Ishikawa (cell line): ENCODE measurements around the gene GPC6.

Experiments
- CEBPB ChIP-seq: IDR thresholded peaks from 2 replicates; pipeline ENCODE4 v1.6.1; 2012
- CREB1 ChIP-seq: IDR thresholded peaks from 2 replicates; pipeline ENCODE4 v1.6.1; 2012; ENCODE audit warnings: low read depth
- EGR1 ChIP-seq: IDR thresholded peaks from 2 replicates; pipeline ENCODE4 v1.6.1; 2012
- EP300 ChIP-seq: IDR thresholded peaks from 2 replicates; pipeline ENCODE4 v1.6.1; 2012; ENCODE audit warnings: borderline replicate concordance
- FOXM1 ChIP-seq: IDR thresholded peaks from 2 replicates; pipeline ENCODE4 v1.6.1; 2012; ENCODE audit warnings: low read depth, borderline replicate concordance
- MAX ChIP-seq: IDR thresholded peaks from 2 replicates; pipeline ENCODE4 v1.6.1; 2012
- NFIC ChIP-seq: IDR thresholded peaks from 2 replicates; pipeline ENCODE4 v1.6.1; 2012
- RAD21 ChIP-seq: IDR thresholded peaks from 2 replicates; pipeline ENCODE4 v1.6.1; 2012; ENCODE audit warnings: low read depth
- REST ChIP-seq: IDR thresholded peaks from 2 replicates; pipeline ENCODE4 v1.6.1; 2012; ENCODE audit warnings: low read depth, mild to moderate bottlenecking
- TAF1 ChIP-seq: IDR thresholded peaks from 2 replicates; pipeline ENCODE4 v1.6.1; 2012; ENCODE audit warnings: low read depth, mild to moderate bottlenecking
- TEAD4 ChIP-seq: IDR thresholded peaks from 2 replicates; pipeline ENCODE4 v1.6.1; 2012
- YY1 ChIP-seq: IDR thresholded peaks from 2 replicates; pipeline ENCODE4 v1.6.1; 2012; ENCODE audit warnings: low read depth
- ZBTB7A ChIP-seq: IDR thresholded peaks from 2 replicates; pipeline ENCODE4 v1.6.1; 2012; ENCODE audit warnings: low read depth

GRCh38 chr13:93620181-93620765, 393.7 kb downstream of the GPC6 start:
- TF ChIP-seq EP300 (no peak), TAF1 (no peak), FOXM1 (no peak), CEBPB (no peak), REST (no peak), RAD21 (no peak), CREB1 (no peak), TEAD4 (no peak), ZBTB7A (no peak), YY1 (no peak), NFIC (no peak), MAX (no peak), EGR1 (no peak)
